Parathyroid adenoma (tissue), 2 donors: ENCODE measurements around the gene DLG2.
"Not testable (repeated sequence)": the region's sequence is repeated elsewhere in the genome, so short reads cannot be mapped to it uniquely, and the experiment has no call there.

Experiments used
- H2AFZ ChIP-seq: fragments of 300-600 bp; sonication (generic); one replicate; pipeline ENCODE4 v1.7.0; 2017; ENCODE audit warnings: antibody characterized with exemption, mild to moderate bottlenecking
- H3K27ac ChIP-seq: fragments of 300-600 bp; sonication (generic); one replicate; pipeline ENCODE4 v1.7.0; 2017
- H3K27me3 ChIP-seq: fragments of 300-600 bp; sonication (generic); one replicate; pipeline ENCODE4 v1.7.0; 2017; ENCODE audit warnings: low read length; ENCODE audit not compliant: control insufficient read depth, insufficient read depth
- H3K36me3 ChIP-seq: fragments of 300-600 bp; sonication (generic); one replicate; pipeline ENCODE4 v1.7.0; 2017; ENCODE audit warnings: low read length; ENCODE audit not compliant: control insufficient read depth, insufficient read depth
- H3K4me1 ChIP-seq: fragments of 300-600 bp; sonication (generic); one replicate; pipeline ENCODE4 v1.7.0; 2017; ENCODE audit warnings: control low read depth
- H3K4me2 ChIP-seq: fragments of 300-600 bp; sonication (generic); one replicate; pipeline ENCODE4 v1.7.0; 2017; ENCODE audit warnings: low read length
- H3K4me3 ChIP-seq: fragments of 300-600 bp; sonication (generic); one replicate; pipeline ENCODE4 v1.7.0; 2017; ENCODE audit warnings: low read depth, low read length
- H3K79me2 ChIP-seq: fragments of 300-600 bp; sonication (generic); one replicate; pipeline ENCODE4 v1.7.0; 2017; ENCODE audit warnings: control low read depth
- H3K9ac ChIP-seq: fragments of 300-600 bp; sonication (generic); one replicate; pipeline ENCODE4 v1.7.0; 2017; ENCODE audit warnings: mild to moderate bottlenecking
- H3K9me3 ChIP-seq: fragments of 300-600 bp; sonication (generic); one replicate; pipeline ENCODE4 v1.7.0; 2017; ENCODE audit warnings: low read length; ENCODE audit not compliant: control insufficient read depth
- CTCF ChIP-seq: fragments of 300-600 bp; sonication (generic); IDR thresholded peaks from one replicate; pipeline ENCODE4 v1.7.0; 2017; ENCODE audit warnings: antibody characterized with exemption, mild to moderate bottlenecking
- donor health status: primary hyperparathyroidism.

The DLG2 gene

GRCh38 chr11:83438438-83438837 is 2188.7 kb downstream of the DLG2 start:
- Histone ChIP-seq H3K4me1 (no peaks in the 10 kb centered on the region), H3K79me2 (no peaks in the 10 kb centered on the region), H3K4me2 (no peak overlapping the region), H3K27ac (no peak overlapping the region), H3K36me3 (no peaks in the 10 kb centered on the region), H3K27me3 (no peaks in the 10 kb centered on the region), H3K4me3 (no peak overlapping the region), H3K9ac (no peak overlapping the region), H2AFZ (no peak overlapping the region), H3K9me3 (no peaks in the 10 kb centered on the region)
- no peak for TF ChIP-seq CTCF

- H3K4me1 ChIP-seq = no peaks in the 10 kb centered on the region
- no peak for TF ChIP-seq CTCF
- H3K9me3 ChIP-seq = no peaks in the 10 kb centered on the region
- no peak overlapping the region for H3K4me2 ChIP-seq
- no peak overlapping the region for H3K9ac ChIP-seq
- H3K27ac ChIP-seq = no peak overlapping the region
- no peaks in the 10 kb centered on the region for H3K27me3 ChIP-seq
- no peaks in the 10 kb centered on the region for H3K36me3 ChIP-seq
- no peaks in the 10 kb centered on the region for H3K79me2 ChIP-seq
- H3K4me3 ChIP-seq = no peak overlapping the region
- no peak overlapping the region for H2AFZ ChIP-seq
Observed at GRCh38 chr11:83437939-83438338, 2189.2 kb downstream of the DLG2 start.

- no peak for TF ChIP-seq CTCF
- Histone ChIP-seq H3K27me3 (no peaks in the 10 kb centered on the region), H3K4me1 (no peaks in the 10 kb centered on the region), H3K27ac (no peak overlapping the region), H3K4me3 (no peak overlapping the region), H3K4me2 (no peak overlapping the region), H3K9me3 (no peaks in the 10 kb centered on the region), H3K79me2 (no peaks in the 10 kb centered on the region), H2AFZ (no peak overlapping the region), H3K36me3 (no peaks in the 10 kb centered on the region), H3K9ac (no peak overlapping the region)
Observed at GRCh38 chr11:83436855-83437254, 2190.3 kb downstream of the DLG2 start.

- not testable (repeated sequence) for H2AFZ ChIP-seq, H3K4me3 ChIP-seq, H3K9me3 ChIP-seq, H3K79me2 ChIP-seq, H3K4me2 ChIP-seq, H3K4me1 ChIP-seq, H3K27ac ChIP-seq, H3K9ac ChIP-seq, H3K27me3 ChIP-seq, H3K36me3 ChIP-seq
Observed at GRCh38 chr11:83434812-83435211, 2192.3 kb downstream of the DLG2 start.

GRCh38 chr11:83427943-83428342 is 2199.2 kb downstream of the DLG2 start:
- Histone ChIP-seq H3K27ac (no peak overlapping the region), H2AFZ (no peak overlapping the region), H3K9ac (no peak overlapping the region), H3K36me3 (no peaks in the 10 kb centered on the region), H3K27me3 (no peaks in the 10 kb centered on the region), H3K4me3 (no peak overlapping the region), H3K4me1 (no peaks in the 10 kb centered on the region), H3K9me3 (no peaks in the 10 kb centered on the region), H3K4me2 (no peak overlapping the region), H3K79me2 (no peaks in the 10 kb centered on the region)
- TF ChIP-seq CTCF = no peak
